Measurements from ENCODE around the gene MOV10. TPM values are rescaled to one million over a fixed set of nuclear protein-coding genes. Genes with fewer than 3 reads are reported as not detected.

MOV10 gene
- total and polyA plus RNA-seq, 9 of the 15 experiments (the other 6 are each of a cell fraction or from before 2014, with no cell fraction given) = 16.7 to 105 (median 49.5) TPM

DNA sequence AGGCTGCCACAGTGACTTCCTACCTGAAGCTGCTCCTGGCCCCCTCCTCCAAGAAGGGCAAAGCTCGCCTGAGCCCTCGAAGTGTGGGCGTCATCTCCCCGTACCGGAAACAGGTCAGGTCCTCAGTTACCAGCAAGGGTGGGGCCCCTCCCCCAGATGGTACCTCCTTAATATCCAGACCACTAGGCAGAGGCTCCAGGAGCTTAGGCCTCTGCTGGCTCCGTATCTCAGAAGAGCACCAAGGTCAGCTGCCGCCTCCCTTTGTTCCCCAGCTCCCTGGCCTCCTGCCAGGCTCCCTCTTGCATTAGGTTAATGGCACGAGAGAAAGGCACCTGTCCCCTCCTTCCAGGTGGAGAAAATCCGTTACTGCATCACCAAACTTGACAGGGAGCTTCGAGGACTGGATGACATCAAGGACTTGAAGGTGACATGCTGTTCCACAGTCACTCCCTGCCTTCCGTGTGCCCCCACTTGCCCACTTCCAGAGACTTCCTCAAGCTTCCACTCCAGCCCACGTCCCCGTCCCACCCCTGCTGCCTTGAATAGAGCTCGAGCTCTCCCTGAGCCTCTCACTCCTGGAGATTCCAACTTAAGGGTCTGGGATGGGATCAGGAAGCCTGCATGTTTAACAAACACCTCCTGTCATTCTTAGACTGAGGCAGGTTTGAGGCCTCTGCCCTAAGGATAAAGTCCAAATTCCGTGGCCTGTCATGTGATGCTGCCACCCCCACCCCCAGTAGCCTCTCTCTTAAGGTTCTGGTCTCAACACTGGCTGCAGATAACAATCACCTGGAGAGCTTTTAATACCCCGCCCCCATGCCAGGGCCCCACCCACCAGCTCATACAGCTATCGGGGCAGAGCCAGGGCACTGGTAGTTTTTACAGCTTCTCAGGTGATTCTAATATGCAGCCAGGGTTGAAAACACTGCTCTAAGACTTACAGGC is 24.2 kb downstream of the MOV10 start (continued):
- no peak for TF ChIP-seq FOXJ3 (CRISPR knock-in tag; IDR thresholded peaks at IDR 0.05)
- TF ChIP-seq ZFX (CRISPR knock-in tag; IDR thresholded peaks at IDR 0.05) = peak; percentile 20; the same call in 1 of the 2 replicates
- peak; percentile 60 for TF ChIP-seq POLR2G (IDR thresholded peaks at IDR 0.05; ENCODE audit: low read depth, low read length)
- TF ChIP-seq, protein P1, sequence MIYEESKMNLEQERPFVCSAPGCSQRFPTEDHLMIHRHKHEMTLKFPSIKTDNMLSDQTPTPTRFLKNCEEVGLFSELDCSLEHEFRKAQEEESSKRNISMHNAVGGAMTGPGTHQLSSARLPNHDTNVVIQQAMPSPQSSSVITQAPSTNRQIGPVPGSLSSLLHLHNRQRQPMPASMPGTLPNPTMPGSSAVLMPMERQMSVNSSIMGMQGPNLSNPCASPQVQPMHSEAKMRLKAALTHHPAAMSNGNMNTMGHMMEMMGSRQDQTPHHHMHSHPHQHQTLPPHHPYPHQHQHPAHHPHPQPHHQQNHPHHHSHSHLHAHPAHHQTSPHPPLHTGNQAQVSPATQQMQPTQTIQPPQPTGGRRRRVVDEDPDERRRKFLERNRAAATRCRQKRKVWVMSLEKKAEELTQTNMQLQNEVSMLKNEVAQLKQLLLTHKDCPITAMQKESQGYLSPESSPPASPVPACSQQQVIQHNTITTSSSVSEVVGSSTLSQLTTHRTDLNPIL (CRISPR knock-in tag; IDR thresholded peaks at IDR 0.05) = 0 out of 2 replicates have a peak, but pooled peaks have one; percentile 22
- TF ChIP-seq ZNF445 (CRISPR knock-in tag; IDR thresholded peaks at IDR 0.05; ENCODE audit: low read depth) = no peak
- TF ChIP-seq, protein P2, sequence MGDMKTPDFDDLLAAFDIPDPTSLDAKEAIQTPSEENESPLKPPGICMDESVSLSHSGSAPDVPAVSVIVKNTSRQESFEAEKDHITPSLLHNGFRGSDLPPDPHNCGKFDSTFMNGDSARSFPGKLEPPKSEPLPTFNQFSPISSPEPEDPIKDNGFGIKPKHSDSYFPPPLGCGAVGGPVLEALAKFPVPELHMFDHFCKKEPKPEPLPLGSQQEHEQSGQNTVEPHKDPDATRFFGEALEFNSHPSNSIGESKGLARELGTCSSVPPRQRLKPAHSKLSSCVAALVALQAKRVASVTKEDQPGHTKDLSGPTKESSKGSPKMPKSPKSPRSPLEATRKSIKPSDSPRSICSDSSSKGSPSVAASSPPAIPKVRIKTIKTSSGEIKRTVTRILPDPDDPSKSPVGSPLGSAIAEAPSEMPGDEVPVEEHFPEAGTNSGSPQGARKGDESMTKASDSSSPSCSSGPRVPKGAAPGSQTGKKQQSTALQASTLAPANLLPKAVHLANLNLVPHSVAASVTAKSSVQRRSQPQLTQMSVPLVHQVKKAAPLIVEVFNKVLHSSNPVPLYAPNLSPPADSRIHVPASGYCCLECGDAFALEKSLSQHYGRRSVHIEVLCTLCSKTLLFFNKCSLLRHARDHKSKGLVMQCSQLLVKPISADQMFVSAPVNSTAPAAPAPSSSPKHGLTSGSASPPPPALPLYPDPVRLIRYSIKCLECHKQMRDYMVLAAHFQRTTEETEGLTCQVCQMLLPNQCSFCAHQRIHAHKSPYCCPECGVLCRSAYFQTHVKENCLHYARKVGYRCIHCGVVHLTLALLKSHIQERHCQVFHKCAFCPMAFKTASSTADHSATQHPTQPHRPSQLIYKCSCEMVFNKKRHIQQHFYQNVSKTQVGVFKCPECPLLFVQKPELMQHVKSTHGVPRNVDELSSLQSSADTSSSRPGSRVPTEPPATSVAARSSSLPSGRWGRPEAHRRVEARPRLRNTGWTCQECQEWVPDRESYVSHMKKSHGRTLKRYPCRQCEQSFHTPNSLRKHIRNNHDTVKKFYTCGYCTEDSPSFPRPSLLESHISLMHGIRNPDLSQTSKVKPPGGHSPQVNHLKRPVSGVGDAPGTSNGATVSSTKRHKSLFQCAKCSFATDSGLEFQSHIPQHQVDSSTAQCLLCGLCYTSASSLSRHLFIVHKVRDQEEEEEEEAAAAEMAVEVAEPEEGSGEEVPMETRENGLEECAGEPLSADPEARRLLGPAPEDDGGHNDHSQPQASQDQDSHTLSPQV (IDR thresholded peaks at IDR 0.05) = peak; percentile 9; the same call in 1 of the 2 replicates
- no peak for TF ChIP-seq MYBL2 (IDR thresholded peaks at IDR 0.05; ENCODE audit: low read depth)
- TF ChIP-seq MYBL2 (CRISPR knock-in tag; IDR thresholded peaks at IDR 0.05; ENCODE audit: borderline replicate concordance) = no peak
- TF ChIP-seq KHSRP (IDR thresholded peaks at IDR 0.05) = no peak
- TF ChIP-seq, protein P3, sequence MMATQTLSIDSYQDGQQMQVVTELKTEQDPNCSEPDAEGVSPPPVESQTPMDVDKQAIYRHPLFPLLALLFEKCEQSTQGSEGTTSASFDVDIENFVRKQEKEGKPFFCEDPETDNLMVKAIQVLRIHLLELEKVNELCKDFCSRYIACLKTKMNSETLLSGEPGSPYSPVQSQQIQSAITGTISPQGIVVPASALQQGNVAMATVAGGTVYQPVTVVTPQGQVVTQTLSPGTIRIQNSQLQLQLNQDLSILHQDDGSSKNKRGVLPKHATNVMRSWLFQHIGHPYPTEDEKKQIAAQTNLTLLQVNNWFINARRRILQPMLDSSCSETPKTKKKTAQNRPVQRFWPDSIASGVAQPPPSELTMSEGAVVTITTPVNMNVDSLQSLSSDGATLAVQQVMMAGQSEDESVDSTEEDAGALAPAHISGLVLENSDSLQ (IDR thresholded peaks at IDR 0.05) = peak; percentile 48
- TF ChIP-seq MTA1 (IDR thresholded peaks at IDR 0.05; ENCODE audit: borderline replicate concordance) = 0 out of 2 replicates have a peak, but pooled peaks have one; percentile 18
- no peak for TF ChIP-seq PRPF4 (IDR thresholded peaks at IDR 0.05; ENCODE audit: insufficient read depth, low read depth, low read length, poor library complexity, severe bottlenecking)
- no peak for TF ChIP-seq BRCA1 (IDR thresholded peaks at IDR 0.05)
- TF ChIP-seq BRCA1 (CRISPR knock-in tag; IDR thresholded peaks at IDR 0.05) = 0 out of 2 replicates have a peak, but pooled peaks have one; percentile 35
- TF ChIP-seq VEZF1 (CRISPR knock-in tag; IDR thresholded peaks at IDR 0.05) = peak; percentile 47
- TF ChIP-seq MAZ (CRISPR knock-in tag; conservative IDR thresholded peaks at IDR 0.05 in 1 of 2, IDR thresholded peaks at IDR 0.05 in 1 of 2) = 0 out of 4 replicates have a peak, but pooled peaks of 1 of the 2 experiments have one; percentile 18
- TF ChIP-seq ZNF583 (CRISPR knock-in tag; IDR thresholded peaks at IDR 0.05) = 0 out of 2 replicates have a peak, but pooled peaks have one; percentile 33
- TF ChIP-seq POLR2AphosphoS2 (IDR thresholded peaks at IDR 0.05; ENCODE audit: low read length) = peak; percentile 93
- TF ChIP-seq RCOR1 (IDR thresholded peaks at IDR 0.05; ENCODE audit: borderline replicate concordance in 1 of 2, low read depth in 2 of 2, low read length in 2 of 2) = peak in 1 of 2 experiments; percentile 40; a peak in 1 of 4 replicates
